Measurements from ENCODE around the gene SPN. TPM values are rescaled to one million over a fixed set of nuclear protein-coding genes. Genes with fewer than 3 reads are reported as not detected.

Gene SPN
- total and polyA plus RNA-seq, 11 donors, result 0.44 to 17.0 (median 1.3) TPM

DNA sequence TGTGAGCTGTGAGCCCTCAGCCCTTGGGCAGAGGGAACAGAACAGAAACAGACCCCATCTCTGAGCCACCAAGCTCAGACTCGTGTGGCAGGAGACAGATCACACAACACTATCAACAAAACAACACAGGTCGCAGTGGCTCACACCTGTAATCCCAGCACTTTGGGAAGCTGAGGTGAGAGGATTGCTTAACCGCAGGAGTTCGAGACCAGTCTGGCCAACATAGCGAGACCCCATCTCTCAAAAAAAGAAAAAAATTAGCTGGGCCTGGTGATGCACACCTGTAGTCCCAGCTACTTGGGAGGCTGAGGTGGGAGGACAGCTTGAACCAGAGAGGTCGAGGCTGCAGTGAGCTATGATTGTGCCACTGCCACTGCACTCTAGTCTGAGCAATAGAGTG lies 10.5 kb downstream of the SPN start:
- DNase-seq (no peak), ATAC-seq (no peak)
- Histone ChIP-seq H3K4me3 (no peak overlapping the region), H3K27ac (no peak overlapping the region), H3K36me3 (no peaks in the 10 kb centered on the region), H3K9me3 (no peaks in the 10 kb centered on the region), H3K27me3 (no peaks in the 10 kb centered on the region), H3K4me1 (peaks cover 0 to 17% (median under 1%) of the 10 kb centered on the region in 12 donors)
- intact Hi-C loops (cut with DNase I), result no loop called here
- WGBS, 4 donors, result 91 to 98% (median 96%) methylated on average over 6 of the region's 6 CpGs
- TF ChIP-seq POLR2A (IDR thresholded peaks at IDR 0.05), result no peak
- TF ChIP-seq, protein P1, sequence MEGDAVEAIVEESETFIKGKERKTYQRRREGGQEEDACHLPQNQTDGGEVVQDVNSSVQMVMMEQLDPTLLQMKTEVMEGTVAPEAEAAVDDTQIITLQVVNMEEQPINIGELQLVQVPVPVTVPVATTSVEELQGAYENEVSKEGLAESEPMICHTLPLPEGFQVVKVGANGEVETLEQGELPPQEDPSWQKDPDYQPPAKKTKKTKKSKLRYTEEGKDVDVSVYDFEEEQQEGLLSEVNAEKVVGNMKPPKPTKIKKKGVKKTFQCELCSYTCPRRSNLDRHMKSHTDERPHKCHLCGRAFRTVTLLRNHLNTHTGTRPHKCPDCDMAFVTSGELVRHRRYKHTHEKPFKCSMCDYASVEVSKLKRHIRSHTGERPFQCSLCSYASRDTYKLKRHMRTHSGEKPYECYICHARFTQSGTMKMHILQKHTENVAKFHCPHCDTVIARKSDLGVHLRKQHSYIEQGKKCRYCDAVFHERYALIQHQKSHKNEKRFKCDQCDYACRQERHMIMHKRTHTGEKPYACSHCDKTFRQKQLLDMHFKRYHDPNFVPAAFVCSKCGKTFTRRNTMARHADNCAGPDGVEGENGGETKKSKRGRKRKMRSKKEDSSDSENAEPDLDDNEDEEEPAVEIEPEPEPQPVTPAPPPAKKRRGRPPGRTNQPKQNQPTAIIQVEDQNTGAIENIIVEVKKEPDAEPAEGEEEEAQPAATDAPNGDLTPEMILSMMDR (IDR thresholded peaks at IDR 0.05), result no peak

DNA sequence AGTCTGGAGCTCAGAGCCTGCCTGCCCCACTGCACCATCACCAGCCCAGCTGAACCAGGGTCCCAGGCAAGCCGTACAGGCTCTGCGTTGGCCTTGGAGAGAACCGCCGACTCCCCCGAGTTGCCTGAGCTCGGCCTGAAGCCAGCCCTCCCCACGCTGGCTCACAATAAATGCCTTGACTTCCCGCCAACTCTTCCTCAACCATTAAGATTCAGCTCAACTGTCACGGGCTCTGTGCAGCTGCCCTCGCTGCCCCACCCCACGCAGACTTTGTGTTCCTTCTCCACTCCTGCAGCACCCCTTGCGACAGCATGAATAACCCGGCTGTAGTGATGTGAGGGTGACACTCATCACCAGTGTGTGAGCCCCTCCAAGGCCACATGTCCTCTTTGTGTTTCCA lies 11.1 kb downstream of the SPN start:
- H3K36me3 ChIP-seq, result no peaks in the 10 kb centered on the region
- ATAC-seq (peak; percentile 16 to 63 (median 54)), DNase-seq (peak in 3 of 5 donors; percentile 41 to 60 (median 50))
- TF ChIP-seq POLR2A (IDR thresholded peaks at IDR 0.05), result no peak
- TF ChIP-seq, protein P1 (IDR thresholded peaks at IDR 0.05), result peak in 2 of 12 donors; percentile 14 to 18
- intact Hi-C loops (cut with DNase I), result no loop called here
- H3K4me3 ChIP-seq, result no peak overlapping the region
- no peaks in the 10 kb centered on the region for H3K9me3 ChIP-seq
- no peaks in the 10 kb centered on the region for H3K27me3 ChIP-seq
- peaks cover 0 to 22% (median 4%) of the 10 kb centered on the region in 12 donors for H3K4me1 ChIP-seq
- no peak overlapping the region for H3K27ac ChIP-seq
- WGBS, 4 donors, result 12 to 30% (median 21%) methylated on average over 13 of the region's 13 CpGs

DNA sequence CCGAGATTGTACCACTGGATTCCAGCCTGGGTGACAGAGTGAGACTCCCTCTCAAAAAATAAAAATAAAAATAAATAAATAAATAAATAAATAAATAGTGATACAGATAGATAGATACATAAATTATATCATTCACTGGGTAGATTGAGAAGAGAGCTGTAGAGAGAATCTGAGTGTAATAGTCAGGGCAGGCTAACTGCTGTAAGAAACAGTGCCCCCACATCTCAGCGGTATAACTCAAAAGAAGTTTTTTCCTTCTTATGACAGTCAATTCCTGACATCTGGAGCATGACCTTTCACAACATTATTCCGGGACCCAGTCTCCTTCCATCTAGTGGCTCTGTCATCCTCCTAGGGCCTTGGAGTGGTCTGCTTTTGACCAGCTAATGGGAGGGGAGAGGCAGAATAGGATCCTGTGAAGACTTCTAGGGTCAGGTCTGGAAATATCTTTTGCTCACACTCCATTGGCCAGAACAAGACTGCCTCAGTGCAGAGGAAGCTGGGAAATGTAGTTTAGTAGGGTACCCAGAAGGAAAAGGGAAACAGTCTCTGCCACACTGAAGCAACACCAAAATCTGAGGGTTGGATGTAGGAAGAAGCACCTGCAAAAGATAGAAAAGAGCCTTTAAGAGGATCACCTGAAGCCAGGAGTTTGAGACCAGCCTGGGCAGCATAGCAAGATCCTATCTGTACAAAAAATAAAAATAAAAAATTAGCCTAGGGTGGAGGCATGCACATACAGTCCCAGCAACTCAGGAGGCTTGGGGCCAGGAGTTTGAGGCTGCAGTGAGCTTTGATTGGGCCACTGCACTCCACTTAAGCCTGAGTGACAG lies 13.0 kb downstream of the SPN start:
- DNase-seq (no peak), ATAC-seq (peak; percentile 48 to 59 (median 56))
- Histone ChIP-seq H3K9me3 (no peaks in the 10 kb centered on the region), H3K27me3 (no peaks in the 10 kb centered on the region), H3K4me1 (peaks cover 0 to 32% (median 5%) of the 10 kb centered on the region in 12 donors), H3K27ac (no peak overlapping the region), H3K36me3 (no peaks in the 10 kb centered on the region), H3K4me3 (no peak overlapping the region)
- intact Hi-C loops (cut with DNase I), result no loop called here
- WGBS, 4 donors, result 49 to 72% (median 56%) methylated on average over 3 of the region's 3 CpGs
- TF ChIP-seq, protein P1 (IDR thresholded peaks at IDR 0.05), result no peak
- no peak for TF ChIP-seq POLR2A (IDR thresholded peaks at IDR 0.05)

DNA sequence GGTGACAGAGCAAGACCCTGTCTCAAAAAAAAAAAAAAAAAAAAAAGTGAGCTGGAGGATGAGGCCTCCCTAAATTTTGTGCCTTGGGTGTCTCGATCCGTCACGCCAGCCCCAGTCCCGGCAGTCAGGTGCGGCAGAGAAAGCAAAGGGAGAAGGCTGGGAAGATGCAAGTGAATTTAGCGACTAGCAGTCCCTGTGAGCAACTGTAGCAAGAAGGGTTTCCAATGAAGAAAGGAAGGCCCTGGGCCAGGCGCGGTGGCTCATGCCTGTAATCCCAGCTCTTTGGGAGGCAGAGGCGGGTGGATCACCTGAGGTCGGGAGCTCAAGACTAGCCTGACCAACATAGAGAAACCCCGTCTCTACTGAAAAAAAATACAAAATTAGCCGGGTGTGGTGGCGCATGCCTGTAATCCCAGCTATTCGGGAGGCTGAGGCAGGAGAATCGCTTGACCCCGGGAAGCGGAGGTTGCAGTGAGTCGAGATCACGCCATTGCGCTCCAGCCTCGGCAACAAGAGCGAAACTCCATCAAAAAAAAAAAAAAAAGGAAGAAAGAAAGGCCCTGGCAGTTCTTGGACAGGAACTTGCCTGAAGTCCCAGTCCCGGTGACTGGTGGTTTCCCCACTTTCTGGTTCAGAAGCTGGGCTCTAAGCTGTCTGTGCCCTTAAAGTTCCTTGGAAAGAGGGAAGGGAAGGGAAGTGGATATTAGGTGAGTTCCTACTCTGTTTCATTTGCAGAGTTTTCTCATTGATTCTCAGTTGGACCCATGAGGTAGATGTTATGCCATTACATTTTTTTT lies 14.1 kb downstream of the SPN start:
- no peak overlapping the region for H3K4me3 ChIP-seq
- intact Hi-C loops (cut with DNase I), result no loop called here
- H3K9me3 ChIP-seq, result no peaks in the 10 kb centered on the region
- H3K27ac ChIP-seq, result no peak overlapping the region
- H3K36me3 ChIP-seq, result no peaks in the 10 kb centered on the region
- peaks cover 0 to 32% (median 5%) of the 10 kb centered on the region in 12 donors for H3K4me1 ChIP-seq
- 94 to 95% (median 95%) methylated on average over 23 of the region's 23 CpGs for WGBS, 4 donors
- no peak for DNase-seq
- no peak for ATAC-seq
- TF ChIP-seq POLR2A (IDR thresholded peaks at IDR 0.05), result no peak
- TF ChIP-seq, protein P1 (IDR thresholded peaks at IDR 0.05), result no peak
- H3K27me3 ChIP-seq, result no peaks in the 10 kb centered on the region
